GM06990 (cell line): ENCODE measurements around the gene TMEM8B.

Source experiments
- DNase-seq: peaks from one replicate; pipeline ENCODE4 v3.0.0-alpha.2; 2011; ENCODE audit not compliant: insufficient read length; ENCODE audit errors: extremely low read depth
- H3K27me3 ChIP-seq: replicated peaks from 2 replicates; pipeline ENCODE4 v1.6.0; 2011; ENCODE audit warnings: low read length; ENCODE audit not compliant: control insufficient read depth, insufficient read depth
- H3K36me3 ChIP-seq: 2 replicates; pipeline ENCODE4 v1.5.1; 2011; ENCODE audit warnings: low read length; ENCODE audit not compliant: control insufficient read depth, insufficient read depth
- H3K4me3 ChIP-seq: replicated peaks from 2 replicates; pipeline ENCODE4 v1.5.1; 2011; ENCODE audit warnings: low read depth, mild to moderate bottlenecking, control low read depth, low read length
- CTCF ChIP-seq: IDR thresholded peaks from 2 replicates; pipeline ENCODE4 v1.5.1; 2011; ENCODE audit warnings: low read length, control low read depth, mild to moderate bottlenecking, inconsistent platforms; ENCODE audit not compliant: insufficient read depth, poor library complexity, severe bottlenecking

Gene TMEM8B

GRCh38 chr9:35864695-35865255 is 35.7 kb downstream of the TMEM8B start:
- no peaks in the 10 kb centered on the region for H3K27me3 ChIP-seq
- H3K36me3 ChIP-seq, result no peaks in the 10 kb centered on the region
- H3K4me3 ChIP-seq, result no peak overlapping the region
- DNase-seq, result no peak
- TF ChIP-seq CTCF, result no peak

- DNase-seq, result no peak
Observed at GRCh38 chr9:35867538-35867937, 38.5 kb downstream of the TMEM8B start.

GRCh38 chr9:35868933-35869332 is 39.9 kb downstream of the TMEM8B start:
- H3K27me3 ChIP-seq, result no peaks in the 10 kb centered on the region
- no peak overlapping the region for H3K4me3 ChIP-seq
- DNase-seq, result no peak
- no peak for TF ChIP-seq CTCF
- no peaks in the 10 kb centered on the region for H3K36me3 ChIP-seq

More at GRCh38 chr9:35867538-35867937, 38.5 kb downstream of the TMEM8B start:
- Histone ChIP-seq H3K36me3 (no peaks in the 10 kb centered on the region), H3K27me3 (no peaks in the 10 kb centered on the region), H3K4me3 (no peak overlapping the region)
- TF ChIP-seq CTCF, result no peak

GRCh38 chr9:35869621-35870216 is 40.7 kb downstream of the TMEM8B start:
- TF ChIP-seq CTCF, result no peak
- Histone ChIP-seq H3K36me3 (no peaks in the 10 kb centered on the region), H3K27me3 (no peaks in the 10 kb centered on the region), H3K4me3 (no peak overlapping the region)
- no peak for DNase-seq

- no peak for DNase-seq
- Histone ChIP-seq H3K36me3 (no peaks in the 10 kb centered on the region), H3K27me3 (no peaks in the 10 kb centered on the region), H3K4me3 (no peak within 1 kb of the TSS)
- TF ChIP-seq CTCF, result no peak
Observed at GRCh38 chr9:35870351-35870923, 41.4 kb downstream of the TMEM8B start, which contains the start of gene OR13J1. Gene OR13J1, minus strand, starts transcription at chr9:35870401. Its CDS starts 0 bp downstream, at chr9:35870401.
